ENCODE measurements around the gene APOBEC3G.
"Not testable (repeated sequence)": the region's sequence is repeated elsewhere in the genome, so short reads cannot be mapped to it uniquely, and the experiment has no call there.

Gene APOBEC3G

GRCh38 chr22:39077026-39077840, at the start of gene APOBEC3G:
Gene APOBEC3G (plus strand): TSS chr22:39077275. CDS start chr22:39077362, 87 bp downstream.
- DNase-seq = not testable (repeated sequence)

- no peak for DNase-seq
Observed at GRCh38 chr22:39027717-39028116, 49.4 kb upstream of the APOBEC3G start.

GRCh38 chr22:39028281-39028680, 48.8 kb upstream of the APOBEC3G start:
- no peak for DNase-seq

GRCh38 chr22:39029227-39029626, 47.8 kb upstream of the APOBEC3G start:
- no peak for DNase-seq

- no peak for DNase-seq
Observed at GRCh38 chr22:39030705-39031104, 46.4 kb upstream of the APOBEC3G start.

GRCh38 chr22:39031434-39032295, 45.4 kb upstream of the APOBEC3G start:
- DNase-seq = not testable (repeated sequence)

- not testable (repeated sequence) for DNase-seq
Observed at GRCh38 chr22:39037071-39037470, 40.0 kb upstream of the APOBEC3G start.

- no peak for DNase-seq
Observed at GRCh38 chr22:39039306-39040126, 37.6 kb upstream of the APOBEC3G start.

- DNase-seq = not testable (repeated sequence)
Observed at GRCh38 chr22:39040155-39040537, 36.9 kb upstream of the APOBEC3G start.

GRCh38 chr22:39040538-39041296, 36.4 kb upstream of the APOBEC3G start, which contains the start of gene APOBEC3F:
Gene APOBEC3F (plus strand): TSS chr22:39040864. CDS start chr22:39040961, 97 bp downstream.
- not testable (repeated sequence) for DNase-seq

- no peak for DNase-seq
Observed at GRCh38 chr22:39041908-39042307, 35.2 kb upstream of the APOBEC3G start.

GRCh38 chr22:39043063-39043462, 34.0 kb upstream of the APOBEC3G start:
- not testable (repeated sequence) for DNase-seq

GRCh38 chr22:39045136-39045535, 31.9 kb upstream of the APOBEC3G start:
- not testable (repeated sequence) for DNase-seq

- DNase-seq = not testable (repeated sequence)
Observed at GRCh38 chr22:39049486-39049885, 27.6 kb upstream of the APOBEC3G start.

GRCh38 chr22:39051844-39052495, 25.1 kb upstream of the APOBEC3G start:
- not testable (repeated sequence) for DNase-seq

- no peak for DNase-seq
Observed at GRCh38 chr22:39055658-39056057, 21.4 kb upstream of the APOBEC3G start.

- DNase-seq = not testable (repeated sequence)
Observed at GRCh38 chr22:39061290-39061689, 15.8 kb upstream of the APOBEC3G start.

GRCh38 chr22:39061951-39062350, 15.1 kb upstream of the APOBEC3G start:
- not testable (repeated sequence) for DNase-seq

- DNase-seq = not testable (repeated sequence)
Observed at GRCh38 chr22:39063904-39064303, 13.2 kb upstream of the APOBEC3G start.

GRCh38 chr22:39066442-39067276, 10.4 kb upstream of the APOBEC3G start:
- not testable (repeated sequence) for DNase-seq
